GM18519 (cell line): ENCODE data around the gene FBRS.
A peak's percentile ranks its signal among the peaks of the same experiment; 100 is the strongest.
"Not testable (repeated sequence)": the region's sequence is repeated elsewhere in the genome, so short reads cannot be mapped to it uniquely, and the experiment has no call there.

Experiments used
- ATAC-seq: cut with Tn5 transposase; IDR thresholded peaks from one replicate; pipeline ENCODE4 v1.9.1; 2021; ENCODE audit warnings: mild to moderate bottlenecking, moderate library complexity; ENCODE audit not compliant: unreplicated experiment, low FRiP score

FBRS gene

DNA sequence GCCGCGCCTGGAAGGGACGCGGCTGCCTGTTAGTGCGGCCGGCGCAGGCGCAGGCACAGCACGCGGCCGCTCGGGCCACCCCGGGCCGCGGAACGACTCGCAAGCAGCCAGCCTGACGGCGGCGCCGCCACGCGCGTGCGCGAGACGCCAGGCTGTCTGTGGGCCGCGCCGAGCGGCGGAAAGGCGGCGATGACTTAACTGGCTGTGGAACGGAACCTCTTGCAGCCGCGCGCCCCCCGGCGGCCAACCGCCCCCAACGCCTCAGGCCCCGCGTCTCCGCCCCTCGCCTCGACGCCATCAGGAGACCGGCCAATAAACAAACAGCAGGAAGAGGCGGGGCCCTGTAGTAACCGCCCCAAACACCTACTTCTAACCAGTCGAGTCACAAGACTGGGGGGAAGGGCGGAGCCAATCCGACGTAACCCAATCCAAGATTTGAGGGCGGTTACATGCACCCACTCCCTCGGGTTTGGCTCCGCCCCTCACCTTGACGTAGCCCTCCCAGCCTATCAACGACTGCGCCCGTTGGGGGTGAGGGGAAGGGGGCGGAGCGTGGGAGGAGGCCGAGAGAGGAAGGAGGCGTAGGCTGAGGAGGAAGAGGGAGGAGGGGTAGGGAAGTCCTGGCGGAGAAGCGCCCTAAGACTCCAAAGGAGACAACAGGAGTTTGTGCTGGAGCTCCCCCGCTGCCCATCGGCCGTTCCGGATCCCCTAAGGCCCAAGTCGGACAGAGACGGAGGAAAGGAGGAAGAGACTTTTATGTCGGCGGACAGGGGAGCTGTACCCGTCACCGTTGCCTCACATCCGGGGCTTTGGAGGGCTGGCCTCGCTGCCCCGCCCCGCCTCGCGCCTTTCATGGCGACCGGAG lies at the start of gene FBRS:
FBRS (plus strand) TSS at position 566 of the 865 bp plus-strand sequence. CDS start 1,088 bp downstream, outside the sequence.
- ATAC-seq: peak; percentile 58

DNA sequence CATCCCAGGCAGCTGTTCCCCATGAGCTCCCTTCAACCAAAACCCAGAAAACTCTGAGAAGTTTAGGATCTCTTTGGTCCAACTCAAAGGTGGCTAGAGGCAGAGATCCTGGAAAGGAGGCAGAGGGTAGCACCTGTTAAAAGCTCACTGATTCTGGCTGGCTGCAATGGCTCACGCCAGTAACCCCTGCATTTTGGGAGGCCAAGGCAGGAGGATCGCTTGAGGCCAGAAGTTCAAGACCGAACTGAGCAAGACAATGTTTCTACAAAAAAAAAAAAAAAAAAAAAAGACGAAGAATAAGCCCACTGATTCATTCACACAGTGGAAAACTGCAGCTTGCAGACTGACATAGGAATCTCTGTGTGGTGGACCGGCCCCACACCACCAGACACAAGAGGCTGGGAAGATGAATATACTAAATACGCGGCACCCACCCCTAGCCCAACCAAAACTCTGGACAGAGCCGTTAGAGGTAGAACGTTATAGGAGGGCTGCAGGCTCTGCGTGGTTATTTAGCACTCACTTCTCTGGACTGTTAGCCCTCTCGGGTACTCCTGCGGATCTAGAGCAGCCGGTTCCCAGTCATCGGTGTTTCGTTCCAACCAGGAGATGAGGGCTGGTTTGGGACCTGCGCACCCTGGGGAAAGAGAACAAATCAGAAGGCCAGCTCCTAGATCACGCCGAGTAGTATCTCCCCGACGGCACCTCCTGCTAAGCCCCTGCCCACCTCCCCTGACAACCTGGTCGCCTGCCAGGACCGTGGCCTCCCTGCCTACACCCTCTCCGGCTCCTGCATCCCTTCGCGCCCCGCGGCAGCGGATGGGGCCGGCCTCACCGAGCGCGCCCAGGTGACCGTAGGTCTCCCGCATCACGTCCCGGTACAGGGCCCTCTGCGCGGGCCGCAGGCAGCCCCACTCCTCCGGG lies 49.0 kb upstream of the FBRS start:
- ATAC-seq: peak; percentile 5

DNA sequence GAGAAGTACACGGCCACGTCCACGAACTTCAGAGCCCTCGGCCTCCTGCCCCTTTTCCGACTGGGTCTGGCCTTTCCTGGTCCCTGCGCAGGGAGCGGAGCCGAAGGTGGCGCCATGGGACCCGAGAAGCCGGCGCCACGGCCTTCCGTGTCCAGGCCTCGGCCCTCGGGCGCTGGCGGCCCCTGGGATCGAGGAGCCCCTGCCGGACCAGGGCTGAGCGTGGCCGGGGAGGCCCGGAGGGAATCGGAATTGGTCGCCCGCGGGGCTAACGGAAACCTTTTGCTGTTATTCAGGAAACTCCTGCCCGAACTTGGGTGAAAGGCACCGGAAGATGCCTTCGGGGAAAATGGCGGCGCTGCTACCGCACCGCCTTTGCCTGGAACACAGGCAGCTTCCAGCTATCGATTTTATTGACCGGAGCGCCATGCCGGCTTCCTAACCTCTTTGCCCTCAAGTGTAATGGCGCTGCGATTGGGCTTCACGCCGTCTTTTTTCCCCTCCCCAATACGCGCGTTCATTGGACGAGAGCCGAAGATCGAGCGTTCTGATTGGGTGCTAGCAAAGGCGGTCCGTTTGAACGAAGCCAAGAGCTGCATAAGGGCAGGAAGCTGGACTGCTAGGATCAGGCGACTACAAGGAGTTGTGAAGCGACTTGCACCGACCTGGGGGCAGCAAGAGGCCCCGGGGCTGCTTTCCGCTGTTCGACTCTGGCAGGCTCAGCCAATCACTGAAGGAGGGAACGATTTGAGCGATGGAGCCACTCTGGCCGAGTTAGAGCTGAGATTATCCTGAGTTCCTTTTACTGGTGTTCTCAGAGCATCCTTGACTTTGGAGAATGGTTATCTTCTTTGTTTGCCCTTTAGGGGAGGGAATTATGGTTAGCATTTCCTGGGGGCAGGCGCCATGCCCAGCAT lies 48.0 kb upstream of the FBRS start, which contains the start of gene ZNF689:
ZNF689 (minus strand) TSS at position 464 of the 914 bp plus-strand sequence; CDS start at position 116, 348 bp downstream.
- peak; percentile 85 for ATAC-seq

DNA sequence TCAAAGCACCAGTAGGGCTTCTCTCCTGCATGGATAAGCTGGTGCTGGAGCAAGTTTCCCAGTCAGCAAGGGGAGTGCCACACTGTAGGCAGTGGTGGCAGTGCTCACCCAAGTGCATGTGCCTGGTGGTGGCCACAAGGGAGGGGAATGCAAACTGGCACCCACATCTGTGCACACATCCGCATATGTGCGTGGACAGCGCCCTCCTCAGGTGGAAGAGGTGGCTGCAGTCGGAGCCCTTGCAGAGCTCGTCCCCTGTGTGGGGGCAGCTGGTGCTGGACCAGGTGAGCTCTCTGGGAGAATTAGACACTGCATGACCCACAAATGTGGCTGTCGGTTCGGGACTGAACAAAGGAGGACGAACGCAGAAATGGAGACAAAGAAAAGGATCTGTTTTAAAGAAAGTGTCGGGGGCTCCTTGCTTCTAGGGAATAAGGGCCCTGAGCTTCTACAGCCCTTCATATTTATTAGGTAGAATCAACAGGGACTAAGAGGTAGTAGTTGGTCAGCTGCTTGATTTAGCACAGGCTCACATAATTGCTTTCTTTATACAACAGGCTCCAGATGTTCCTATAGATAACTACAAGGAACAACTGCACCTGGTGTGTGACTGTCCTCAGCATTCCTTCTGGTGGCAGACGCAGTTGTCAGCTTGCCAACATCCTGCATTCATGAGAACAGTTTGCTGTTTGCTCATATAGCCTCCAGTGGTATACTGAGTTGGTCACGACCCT lies 42.7 kb upstream of the FBRS start:
- ATAC-seq: no peak

DNA sequence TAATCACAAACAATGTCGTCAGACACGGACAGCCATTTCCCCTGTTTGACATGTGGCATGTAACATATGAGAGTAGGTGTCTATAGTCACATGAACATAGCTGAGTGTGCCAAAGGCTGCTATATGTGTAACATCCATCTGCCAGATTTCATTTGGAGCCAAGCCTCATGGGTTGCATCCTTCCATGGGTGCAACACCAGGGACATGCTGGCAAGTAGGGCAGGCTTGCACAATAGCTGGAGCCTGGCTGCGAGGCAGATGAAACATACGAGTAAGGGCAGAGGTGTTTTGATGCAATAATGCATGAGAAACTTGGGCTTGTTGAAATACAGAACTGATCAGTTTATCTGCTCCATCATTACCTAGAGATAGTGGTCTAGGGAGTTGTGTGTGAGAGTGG lies 39.0 kb upstream of the FBRS start:
- ATAC-seq: no peak

DNA sequence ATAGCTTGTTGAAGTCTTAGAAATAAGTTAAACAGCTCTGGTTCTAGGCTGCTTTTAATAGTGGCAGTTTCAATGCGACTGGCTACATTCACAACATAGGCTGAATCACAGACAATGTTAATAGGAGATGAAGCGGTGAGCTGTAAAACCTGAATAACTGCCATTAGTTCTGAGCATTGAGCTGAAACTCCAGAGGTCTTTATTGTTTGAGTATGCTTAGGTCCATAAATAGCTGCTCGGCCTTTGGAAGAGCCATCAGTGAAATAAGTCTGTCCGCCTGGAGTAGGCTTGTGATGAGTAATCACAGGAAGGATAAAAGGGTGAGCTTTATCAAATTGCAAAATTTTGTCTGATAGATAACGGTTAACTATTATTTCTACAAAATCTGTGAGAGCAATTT lies 38.6 kb upstream of the FBRS start:
- no peak for ATAC-seq

DNA sequence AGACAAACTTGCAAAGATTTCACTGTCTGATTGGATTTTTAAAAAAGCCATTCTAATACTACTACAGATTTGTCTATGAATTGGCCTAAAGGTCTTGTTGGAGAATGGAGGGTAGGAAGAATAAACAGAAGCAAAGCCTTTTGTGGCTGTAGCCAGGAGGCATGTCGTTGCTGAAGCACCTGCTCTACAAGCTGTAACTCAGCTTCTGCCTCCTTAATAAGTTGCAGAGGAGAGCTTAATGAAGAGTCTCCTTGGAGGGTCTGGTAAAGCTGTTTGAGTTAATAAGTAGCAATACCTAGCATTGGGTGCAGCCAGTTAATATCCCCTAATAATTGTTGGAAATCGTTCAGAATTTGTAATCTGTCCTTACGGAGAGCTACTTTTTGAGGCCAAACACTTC lies 38.1 kb upstream of the FBRS start:
- ATAC-seq: no peak

DNA sequence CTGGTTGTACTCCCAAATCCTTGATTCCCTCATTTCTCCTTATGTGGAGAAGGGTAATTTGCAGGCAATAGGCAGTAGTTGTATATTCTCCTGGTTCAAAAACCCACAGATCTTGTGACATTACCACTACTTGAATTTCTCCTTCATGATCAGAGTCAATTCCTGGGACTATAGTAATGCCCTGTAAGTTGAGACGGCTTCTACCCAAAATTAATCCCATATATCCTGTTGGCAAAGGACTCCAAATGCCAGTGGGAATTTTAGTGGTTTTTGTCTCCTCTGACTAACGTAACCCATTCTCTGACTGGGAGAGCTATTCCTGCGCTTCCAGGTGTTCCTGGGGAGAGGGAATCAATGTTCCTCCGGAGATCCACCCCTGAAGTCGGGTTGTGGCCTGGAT lies 36.5 kb upstream of the FBRS start:
- no peak for ATAC-seq

DNA sequence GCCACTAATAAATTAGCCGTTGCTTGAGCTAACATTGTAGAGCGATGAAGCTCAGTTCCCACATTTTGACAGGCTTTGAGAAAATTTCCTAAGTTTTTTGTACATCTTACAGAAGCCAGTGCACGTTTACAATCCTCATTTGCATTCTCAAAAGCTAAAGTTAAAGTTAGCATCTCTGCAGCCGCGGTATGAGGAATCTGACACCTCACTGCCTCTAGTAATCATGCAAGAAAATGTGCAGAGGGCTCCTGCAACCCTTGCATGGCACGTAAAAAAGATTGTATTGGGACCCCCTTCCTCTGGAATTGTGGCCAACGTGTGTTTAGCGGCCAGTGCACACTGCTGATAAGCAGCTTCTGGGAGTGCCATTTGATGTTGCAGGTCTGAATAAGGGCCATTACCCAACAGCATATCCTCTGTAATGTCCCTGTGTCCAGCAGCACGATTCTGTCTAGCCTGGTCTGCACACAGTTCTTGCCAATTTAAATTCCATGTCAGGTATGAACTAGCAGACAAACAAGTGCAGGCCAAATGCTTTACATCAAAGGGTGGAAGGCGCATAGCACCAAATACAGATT lies 35.7 kb upstream of the FBRS start:
- ATAC-seq: no peak

DNA sequence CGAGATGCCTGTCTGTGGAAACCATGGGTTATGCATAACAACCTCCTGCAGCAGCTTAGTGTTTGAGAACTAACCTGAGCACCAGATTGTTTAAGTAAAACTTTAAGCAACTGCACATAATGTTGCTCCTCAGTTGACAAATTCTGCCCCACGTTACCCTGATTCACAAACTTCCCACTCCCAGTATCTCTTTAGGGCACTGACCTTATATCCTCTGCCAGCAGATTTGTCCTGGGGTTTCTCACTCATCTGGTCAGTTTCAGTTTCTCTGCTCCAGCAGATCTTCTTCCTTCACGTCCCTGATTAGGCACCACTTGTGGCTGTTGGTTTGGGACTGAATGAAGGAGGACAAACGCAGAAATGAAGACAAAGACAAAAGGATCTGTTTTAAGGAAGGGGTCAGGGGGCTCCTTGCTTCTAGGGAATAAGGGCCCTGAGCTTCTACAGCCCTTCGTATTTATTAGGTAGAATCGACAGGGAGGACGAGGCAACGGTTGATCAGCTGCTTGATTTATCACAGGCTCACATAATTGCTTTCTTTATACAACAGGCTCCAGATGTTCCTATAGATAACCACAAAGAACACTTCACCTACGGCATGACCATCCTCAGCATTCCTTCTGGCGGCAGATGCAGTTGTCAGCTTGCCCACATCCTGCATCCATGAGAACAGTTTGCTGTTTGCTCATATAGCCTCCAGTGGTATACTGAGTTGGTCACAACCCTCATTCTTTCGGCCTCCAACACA lies 34.5 kb upstream of the FBRS start:
- ATAC-seq: no peak

DNA sequence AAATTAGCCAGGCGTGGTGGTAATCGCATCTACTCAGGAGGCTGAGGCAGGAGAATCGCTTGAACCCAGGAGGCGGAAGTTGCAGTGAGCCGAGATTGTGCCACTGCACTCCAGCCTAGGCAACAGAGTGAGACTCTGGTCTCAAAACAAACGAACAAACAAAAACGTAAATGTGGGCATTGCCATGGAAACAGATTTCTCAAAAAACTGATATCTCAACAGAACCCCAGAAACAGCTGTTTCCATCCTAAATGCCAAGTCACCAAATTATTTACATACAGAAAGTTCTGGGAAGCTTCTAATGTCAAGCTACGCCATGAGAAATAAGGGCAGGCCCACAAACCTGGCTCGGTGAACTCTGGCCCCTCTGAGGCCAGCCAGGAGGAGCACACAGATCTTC lies 32.0 kb upstream of the FBRS start:
- no peak for ATAC-seq

DNA sequence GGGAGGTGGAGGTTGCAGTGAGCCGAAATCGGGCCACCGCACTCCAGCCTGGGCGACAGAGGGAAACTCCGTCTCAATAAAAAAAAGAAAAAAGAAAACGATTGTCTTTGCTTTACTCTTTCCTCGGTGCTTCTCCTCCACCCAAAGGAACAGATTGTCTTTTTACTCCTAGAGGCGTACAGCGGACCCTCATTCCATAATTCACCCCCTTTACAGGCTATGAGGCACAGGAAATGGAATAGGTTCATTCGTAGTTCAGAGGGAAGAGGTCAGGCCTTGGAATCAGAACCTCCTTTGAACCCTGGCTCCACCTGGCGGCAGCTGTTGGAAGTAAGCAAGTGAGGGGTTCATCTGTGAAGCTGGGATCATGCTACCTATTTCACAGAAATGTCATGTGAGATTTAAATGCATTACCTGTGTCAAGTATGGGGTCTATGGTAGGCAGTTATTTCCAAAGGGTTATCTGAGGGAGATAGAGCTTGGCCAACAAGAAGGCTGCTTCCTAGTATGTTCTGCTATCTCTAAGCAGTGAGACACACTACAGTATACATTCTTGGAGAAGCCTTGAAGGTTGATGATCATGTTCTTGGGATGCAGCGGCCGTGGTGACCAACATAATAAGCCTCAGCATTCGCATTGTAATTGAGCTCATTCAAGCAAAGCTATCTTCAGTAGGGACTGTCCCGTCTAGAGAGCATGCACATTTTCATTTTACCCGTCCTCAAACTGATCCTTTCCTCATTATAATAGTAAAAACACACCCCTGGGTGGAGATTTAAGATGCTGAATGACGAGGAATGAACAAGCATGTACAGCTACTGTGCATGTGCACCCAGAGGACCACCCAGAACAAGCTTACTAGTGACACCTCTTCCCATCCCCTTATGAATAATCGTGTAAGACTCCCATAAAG lies 29.3 kb upstream of the FBRS start:
- no peak for ATAC-seq

DNA sequence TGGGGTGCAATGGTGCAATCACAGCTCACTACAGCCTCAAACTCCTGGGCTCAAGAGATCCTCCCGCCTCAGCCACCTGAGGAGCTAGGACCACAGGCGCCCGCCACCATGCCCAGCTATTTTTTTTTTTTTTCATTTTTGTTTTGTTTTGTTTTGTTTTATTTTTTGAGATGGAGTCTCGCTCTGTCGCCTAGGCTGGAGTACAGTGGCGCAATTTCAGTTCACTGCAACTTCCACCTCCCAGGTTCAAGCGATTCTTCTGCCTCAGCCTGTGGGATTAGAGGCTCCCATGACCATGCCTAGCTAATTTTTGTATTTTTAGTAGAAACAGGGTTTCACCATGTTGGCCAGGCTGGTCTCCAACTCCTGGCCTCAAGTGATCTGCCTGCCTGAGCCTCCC lies 25.8 kb upstream of the FBRS start:
- not testable (repeated sequence) for ATAC-seq

DNA sequence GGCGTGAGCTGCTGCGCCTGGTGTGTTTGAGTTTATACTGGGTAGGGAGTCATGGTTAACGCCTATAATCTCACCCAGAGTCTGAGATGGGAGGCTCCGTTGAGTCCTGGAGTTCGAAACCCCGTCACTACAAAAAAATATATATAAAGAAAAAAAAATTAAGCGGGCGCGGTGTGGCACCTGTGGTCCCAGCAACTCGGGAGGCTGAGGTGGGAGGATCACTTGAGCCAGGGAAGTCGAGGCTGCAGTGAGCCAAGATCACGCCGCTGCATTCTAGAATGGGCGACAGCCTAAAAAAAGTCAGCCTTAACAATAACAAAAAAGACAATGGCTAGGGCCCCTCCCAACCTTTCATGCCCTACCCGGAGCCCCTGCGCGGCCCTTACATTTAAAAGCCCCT lies 24.7 kb upstream of the FBRS start:
- no peak for ATAC-seq

DNA sequence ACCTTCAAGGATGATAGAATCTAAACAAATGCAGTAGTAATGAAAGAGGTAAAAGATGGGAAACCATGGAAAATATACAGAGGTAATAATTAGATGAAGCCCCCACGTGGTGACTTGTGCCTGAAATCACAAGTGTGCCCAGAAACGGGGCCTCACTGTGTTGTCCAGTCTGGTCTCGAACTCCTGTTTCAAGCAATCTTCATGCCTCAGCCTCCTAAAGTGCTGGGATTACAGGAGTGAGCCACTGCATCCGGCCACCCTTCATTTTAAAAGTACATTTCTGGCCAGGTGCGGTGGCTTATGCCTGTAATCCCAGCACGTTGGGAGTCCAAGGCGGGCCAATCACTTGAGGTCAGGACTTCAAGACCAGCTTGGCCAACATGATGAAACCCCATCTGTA lies 21.6 kb upstream of the FBRS start:
- no peak for ATAC-seq

DNA sequence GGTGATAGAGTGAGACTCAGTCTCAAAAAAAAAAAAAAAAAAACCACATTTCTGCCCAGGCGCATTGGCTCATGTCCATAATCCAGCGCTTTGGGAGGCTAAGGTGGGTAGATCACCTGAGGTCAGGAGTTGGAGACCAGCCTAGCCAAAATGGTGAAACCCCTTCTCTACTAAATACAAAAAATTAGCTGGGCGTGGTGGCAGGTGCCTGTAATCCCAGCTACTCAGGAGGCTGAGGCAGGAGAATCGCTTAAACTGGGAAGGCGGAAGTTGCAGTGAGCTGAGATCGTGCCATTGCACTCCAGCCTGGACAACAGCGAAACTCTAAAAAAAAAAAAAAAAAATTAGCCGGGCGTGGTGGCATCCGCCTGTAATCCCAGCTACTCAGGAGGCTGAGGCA lies 21.1 kb upstream of the FBRS start:
- not testable (repeated sequence) for ATAC-seq

DNA sequence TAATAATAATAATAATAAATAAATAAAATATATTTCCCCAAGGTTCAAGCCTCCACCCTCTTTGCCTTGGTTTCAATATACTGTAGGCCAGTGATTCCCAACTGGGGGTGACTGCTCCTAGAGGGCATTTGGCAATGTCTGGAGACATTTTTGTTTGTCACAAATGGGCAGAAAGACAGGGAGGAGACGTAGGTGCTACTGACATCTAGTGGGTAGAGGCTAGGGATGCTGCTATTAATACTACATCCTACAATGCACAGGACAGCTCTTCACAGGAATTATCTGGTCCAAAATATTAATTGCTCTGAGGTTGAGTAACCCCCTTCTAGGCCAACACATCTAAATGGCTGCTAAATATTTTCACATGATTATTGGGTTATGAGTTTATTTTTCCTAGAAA lies 20.3 kb upstream of the FBRS start:
- no peak for ATAC-seq
